Measurements from ENCODE around the gene DDX27.

- no peak for TF ChIP-seq CEBPB (IDR thresholded peaks at IDR 0.05)
- no peak for TF ChIP-seq TEAD4 (IDR thresholded peaks at IDR 0.05)
- TF ChIP-seq NFIC (IDR thresholded peaks at IDR 0.05): no peak
- no peak for TF ChIP-seq CREB1 (IDR thresholded peaks at IDR 0.05; ENCODE audit: low read depth)
- TF ChIP-seq EP300 (IDR thresholded peaks at IDR 0.05; ENCODE audit: borderline replicate concordance): no peak
- TF ChIP-seq TCF12 (IDR thresholded peaks at IDR 0.05; ENCODE audit: low read depth): no peak
- no peak for TF ChIP-seq ZBTB7A (IDR thresholded peaks at IDR 0.05; ENCODE audit: low read depth)
- TF ChIP-seq MAX (IDR thresholded peaks at IDR 0.05): no peak
These were observed 31.8 kb upstream of the DDX27 start for GRCh38 chr20:49187330-49187850.
